ENCODE measurements around the gene GRB2.

DNA sequence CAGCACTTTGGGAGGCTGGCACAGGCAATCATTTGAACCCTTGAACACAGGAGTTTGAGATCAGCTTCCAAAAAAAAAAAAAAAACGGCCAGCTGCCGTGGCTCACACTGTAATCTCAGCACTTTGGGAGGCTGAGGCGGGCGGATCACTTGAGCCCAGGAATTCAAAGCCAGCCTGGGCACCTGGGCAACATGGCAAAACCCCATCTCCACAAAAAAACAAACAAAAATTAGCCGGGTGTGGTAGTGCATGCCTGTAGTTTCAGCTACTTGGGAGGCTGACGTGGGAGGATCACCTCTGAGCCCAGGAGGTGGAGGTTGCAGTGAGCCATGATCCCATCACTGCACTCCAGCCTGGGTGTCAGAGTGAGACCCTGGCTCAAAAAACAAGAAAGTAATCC, 39.0 kb downstream of the GRB2 start:
- TF ChIP-seq, protein P1, sequence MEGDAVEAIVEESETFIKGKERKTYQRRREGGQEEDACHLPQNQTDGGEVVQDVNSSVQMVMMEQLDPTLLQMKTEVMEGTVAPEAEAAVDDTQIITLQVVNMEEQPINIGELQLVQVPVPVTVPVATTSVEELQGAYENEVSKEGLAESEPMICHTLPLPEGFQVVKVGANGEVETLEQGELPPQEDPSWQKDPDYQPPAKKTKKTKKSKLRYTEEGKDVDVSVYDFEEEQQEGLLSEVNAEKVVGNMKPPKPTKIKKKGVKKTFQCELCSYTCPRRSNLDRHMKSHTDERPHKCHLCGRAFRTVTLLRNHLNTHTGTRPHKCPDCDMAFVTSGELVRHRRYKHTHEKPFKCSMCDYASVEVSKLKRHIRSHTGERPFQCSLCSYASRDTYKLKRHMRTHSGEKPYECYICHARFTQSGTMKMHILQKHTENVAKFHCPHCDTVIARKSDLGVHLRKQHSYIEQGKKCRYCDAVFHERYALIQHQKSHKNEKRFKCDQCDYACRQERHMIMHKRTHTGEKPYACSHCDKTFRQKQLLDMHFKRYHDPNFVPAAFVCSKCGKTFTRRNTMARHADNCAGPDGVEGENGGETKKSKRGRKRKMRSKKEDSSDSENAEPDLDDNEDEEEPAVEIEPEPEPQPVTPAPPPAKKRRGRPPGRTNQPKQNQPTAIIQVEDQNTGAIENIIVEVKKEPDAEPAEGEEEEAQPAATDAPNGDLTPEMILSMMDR (IDR thresholded peaks at IDR 0.05), result no peak
- no peak for TF ChIP-seq EP300 (IDR thresholded peaks at IDR 0.05)
- no peak for TF ChIP-seq POLR2A (IDR thresholded peaks at IDR 0.05)
- TF ChIP-seq POLR2AphosphoS5 (IDR thresholded peaks at IDR 0.05), result no peak

Data from upper lobe of left lung (tissue), 4 donors.